B cell (primary cell): Measurements from ENCODE around the gene BLID.

ENCODE experiments used
- EZH2 ChIP-seq: IDR thresholded peaks from 2 replicates; pipeline ENCODE4 v1.6.1; 2012; ENCODE audit warnings: borderline replicate concordance, low read depth, mild to moderate bottlenecking, moderate library complexity, low read length; ENCODE audit not compliant: insufficient read depth, poor library complexity, severe bottlenecking
- TF ChIP-seq, protein P1 (sequence below): fragments of 200-600 bp; IDR thresholded peaks from one replicate; pipeline ENCODE4 v1.8.0; 2022; ENCODE audit warnings: antibody characterized with exemption, mild to moderate bottlenecking

- TF ChIP-seq, protein P1, sequence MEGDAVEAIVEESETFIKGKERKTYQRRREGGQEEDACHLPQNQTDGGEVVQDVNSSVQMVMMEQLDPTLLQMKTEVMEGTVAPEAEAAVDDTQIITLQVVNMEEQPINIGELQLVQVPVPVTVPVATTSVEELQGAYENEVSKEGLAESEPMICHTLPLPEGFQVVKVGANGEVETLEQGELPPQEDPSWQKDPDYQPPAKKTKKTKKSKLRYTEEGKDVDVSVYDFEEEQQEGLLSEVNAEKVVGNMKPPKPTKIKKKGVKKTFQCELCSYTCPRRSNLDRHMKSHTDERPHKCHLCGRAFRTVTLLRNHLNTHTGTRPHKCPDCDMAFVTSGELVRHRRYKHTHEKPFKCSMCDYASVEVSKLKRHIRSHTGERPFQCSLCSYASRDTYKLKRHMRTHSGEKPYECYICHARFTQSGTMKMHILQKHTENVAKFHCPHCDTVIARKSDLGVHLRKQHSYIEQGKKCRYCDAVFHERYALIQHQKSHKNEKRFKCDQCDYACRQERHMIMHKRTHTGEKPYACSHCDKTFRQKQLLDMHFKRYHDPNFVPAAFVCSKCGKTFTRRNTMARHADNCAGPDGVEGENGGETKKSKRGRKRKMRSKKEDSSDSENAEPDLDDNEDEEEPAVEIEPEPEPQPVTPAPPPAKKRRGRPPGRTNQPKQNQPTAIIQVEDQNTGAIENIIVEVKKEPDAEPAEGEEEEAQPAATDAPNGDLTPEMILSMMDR: no peak
- no peak for TF ChIP-seq EZH2
These were observed 23.5 kb upstream of the BLID start for GRCh38 chr11:122139595-122139866.
